HG02938 (cell line): ENCODE data around the gene SLC7A14.

ENCODE experiments used
- ATAC-seq: cut with Tn5 transposase; IDR thresholded peaks from one replicate; pipeline ENCODE4 v1.9.1; 2021; ENCODE audit warnings: mild to moderate bottlenecking, moderate library complexity; ENCODE audit not compliant: unreplicated experiment

SLC7A14 gene

DNA sequence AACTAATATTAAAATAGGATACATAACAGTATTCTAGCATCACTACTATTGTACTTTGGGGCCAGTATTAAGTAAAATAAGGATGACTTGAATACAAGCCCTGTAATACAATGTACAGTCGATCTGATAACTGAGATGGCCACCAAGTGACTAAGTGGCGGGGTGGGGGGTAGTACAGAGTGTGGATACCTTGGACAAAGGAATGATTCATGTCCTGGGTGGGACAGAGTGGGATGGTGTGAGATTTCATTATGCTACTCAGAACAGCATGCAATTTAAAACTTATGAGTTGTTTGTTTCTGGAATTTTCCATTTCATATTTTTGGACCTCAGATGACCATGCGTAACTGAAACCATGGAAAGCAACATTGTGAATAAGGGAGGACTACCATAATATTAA is 46.0 kb downstream of the SLC7A14 start:
- no peak for ATAC-seq

DNA sequence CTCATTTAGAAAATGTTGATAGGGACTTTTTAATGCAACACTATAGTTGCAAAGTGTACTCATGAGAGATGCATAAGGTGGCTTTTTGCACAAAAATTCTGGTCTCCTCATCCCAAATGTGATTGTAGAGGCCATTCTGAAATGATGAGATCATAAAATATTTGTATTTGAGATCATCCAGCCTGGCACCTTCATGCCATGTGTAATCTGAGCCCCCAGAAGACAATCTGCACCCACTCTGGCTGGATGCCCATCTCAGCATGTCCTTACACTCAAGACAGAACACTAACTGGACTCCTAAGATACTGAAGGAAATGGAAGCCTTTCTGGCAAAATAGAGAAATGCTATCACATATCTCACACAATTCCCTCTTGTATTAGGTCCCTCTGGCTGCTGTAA is 49.2 kb downstream of the SLC7A14 start:
- ATAC-seq: no peak

DNA sequence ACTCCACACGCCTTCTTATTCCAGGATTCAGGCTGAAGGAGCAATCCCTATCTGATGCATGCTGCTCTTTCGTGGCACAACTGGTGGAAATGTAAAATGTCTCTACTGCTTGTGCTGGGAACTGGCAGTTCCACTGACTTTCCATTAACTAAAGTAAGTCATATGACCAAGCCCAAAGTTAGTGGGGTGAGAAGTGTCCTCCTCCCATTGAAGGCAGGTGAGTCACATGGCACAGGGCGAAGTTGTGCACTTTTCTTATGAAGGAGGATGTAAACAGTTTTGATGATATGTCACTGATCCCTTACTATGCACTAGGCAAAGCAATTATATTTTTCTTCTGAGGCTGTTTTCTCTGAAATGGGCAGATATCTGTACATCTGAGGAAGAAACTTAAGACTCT is 51.6 kb downstream of the SLC7A14 start:
- ATAC-seq: no peak

DNA sequence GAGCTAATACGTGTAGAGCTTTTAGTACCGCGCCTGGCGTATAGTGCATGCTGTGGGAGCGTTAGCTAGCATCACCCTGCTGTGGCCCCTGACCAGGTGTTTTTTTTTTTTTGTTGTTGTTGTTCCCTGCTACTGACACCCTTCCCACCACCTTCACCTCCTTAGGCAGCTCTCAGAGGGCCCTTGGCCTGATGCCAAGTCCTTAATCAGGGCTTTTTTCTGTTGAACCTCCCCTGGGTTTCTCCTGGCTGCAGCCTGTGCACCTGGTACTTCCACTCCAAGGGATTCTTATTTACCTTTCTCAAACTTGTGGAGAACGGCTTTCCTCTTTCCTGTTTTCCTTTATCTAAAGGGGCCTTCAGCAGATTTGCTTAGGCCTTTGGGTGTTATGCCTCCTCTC is 53.3 kb downstream of the SLC7A14 start:
- ATAC-seq: no peak

DNA sequence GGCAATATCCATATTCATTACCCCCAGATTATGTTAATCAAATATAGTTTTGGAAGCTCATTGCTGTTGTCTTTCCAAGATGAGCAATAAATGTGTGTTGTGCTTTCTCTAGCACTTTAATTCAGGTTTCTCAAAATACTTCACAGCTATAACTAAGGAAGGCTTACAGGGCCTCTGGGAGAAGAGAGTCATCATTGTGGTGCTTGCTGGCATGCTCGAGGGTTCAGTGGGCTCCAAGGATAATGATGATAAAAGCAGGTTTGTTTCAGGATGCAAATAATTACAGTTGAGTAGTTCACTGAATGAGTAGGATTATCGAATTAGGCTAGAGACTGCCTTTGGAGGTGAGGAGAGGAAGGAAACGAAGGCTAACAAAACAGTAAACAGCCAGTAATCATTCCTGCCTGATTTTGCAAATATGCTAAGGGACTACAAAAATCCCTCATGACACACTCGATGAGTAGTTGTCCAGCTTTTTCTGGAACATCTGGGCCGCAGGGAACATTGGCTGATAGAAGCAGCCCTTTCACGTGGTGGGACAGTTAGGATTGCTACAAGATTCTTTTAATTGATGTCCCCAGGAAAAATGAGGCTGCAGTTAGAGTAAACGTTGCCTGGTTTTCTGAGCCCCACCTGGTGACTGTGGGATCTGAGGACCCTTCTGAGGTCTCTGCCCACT is 54.1 kb downstream of the SLC7A14 start:
- ATAC-seq: no peak

DNA sequence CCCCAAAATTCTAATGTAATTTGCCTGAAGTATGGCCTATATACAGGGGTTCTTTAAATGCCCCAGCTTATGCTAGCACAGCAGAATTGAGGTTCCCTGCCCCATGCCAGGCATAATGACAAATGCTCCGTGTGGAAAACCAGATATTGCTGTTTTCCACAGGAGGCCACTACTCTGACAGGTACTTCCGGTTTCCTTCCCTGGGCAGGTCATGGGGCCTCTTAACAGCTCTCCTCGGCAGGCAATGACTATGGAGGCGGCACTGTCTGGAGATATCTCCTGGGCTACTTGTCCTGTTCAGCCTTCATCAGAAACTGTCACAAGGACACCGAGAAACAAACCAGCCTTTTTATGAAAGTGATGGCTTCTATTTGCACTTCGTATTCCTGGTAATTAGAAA is 54.8 kb downstream of the SLC7A14 start:
- no peak for ATAC-seq

DNA sequence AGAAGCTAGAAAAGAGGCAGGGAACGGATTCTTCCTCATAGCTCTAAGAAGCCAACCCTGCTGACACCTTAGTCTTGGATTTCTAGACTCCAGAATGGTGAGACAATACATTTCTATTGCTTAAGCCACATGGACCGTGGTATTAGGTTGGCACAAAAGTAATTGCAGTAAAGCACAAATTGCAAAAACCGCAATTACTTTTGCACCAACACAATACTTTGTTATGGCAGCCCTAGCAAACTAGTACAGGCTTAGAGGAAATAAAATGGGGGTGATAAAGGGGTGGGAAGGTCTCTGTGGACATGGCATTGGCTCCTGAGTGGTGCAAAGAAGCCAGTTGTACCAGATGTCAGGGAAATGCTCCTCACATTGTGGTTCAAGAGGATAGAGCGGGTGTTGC is 56.0 kb downstream of the SLC7A14 start:
- ATAC-seq: no peak

DNA sequence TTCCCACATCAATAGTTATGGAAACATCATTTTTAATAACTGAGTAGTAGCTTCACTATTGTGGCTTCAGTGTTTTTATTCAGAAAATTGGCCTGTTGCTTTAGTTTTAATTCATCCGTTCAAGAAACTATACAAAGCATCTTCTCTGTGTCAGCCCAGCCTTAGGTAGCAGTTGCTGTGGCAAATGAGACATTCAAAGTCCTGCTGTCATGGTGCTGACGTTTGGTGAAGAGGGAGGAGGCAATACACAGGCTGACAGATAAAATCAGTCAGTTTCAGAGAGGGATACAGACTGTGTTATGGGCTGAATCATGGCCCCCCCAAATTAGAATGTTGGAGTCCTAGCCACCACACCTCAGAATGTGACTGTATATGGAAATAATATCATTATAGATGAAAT is 56.5 kb downstream of the SLC7A14 start:
- no peak for ATAC-seq

DNA sequence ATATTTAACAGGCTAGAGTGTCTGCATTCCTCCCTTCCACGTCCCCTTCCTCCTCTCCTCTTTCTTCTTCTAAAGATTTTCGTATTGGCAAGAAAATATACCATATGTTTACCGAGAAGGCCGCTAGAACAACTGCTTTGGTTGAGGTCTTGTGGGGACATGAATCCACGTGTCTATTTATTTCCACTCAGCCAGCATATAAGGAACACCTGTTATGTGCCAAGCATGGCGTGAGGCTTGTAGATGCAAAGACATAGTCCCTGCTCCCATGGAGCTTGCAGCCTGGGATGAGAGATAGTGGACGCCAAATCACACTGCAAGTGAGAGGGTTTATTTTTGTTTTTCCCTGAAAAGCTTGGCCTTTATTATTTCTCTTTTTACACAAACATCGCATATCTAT is 57.1 kb downstream of the SLC7A14 start:
- ATAC-seq: no peak

DNA sequence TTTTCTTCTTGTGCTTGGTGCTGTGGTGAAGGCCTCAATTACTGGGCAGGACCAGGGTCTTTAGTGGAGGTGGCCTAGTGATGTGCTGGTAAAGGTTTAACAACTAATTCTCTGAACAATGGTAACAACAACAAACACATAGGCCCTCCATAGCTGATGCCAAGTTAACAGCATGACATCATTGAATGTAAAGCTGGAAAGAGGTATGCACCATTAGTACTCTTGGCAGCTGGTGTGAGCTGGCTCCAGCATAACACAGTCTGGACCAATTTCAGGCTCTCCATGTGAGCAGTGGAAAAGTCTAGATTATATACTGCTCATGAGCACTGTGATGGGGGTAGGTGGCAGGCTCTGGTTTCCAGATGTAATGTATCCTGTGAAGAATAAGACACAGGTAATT is 61.8 kb downstream of the SLC7A14 start:
- ATAC-seq: no peak

DNA sequence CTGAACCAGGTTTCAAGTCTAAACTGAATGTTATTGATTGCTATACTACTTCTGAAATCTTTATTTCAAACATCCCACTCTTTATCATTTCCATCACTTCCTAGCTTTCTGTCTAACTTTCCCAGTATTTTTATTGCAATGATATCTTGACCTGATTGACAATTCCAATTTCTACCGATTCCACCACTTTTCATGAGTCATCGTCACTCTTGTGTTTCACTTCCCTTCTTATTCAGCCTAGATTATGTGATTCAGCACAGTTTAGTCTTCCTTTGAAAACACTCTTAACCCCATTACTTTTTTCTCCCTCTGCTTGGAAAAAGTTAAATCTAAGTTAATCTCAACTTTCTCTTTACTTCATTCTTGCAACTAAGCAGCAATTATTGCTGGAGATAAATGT is 62.6 kb downstream of the SLC7A14 start:
- no peak for ATAC-seq

DNA sequence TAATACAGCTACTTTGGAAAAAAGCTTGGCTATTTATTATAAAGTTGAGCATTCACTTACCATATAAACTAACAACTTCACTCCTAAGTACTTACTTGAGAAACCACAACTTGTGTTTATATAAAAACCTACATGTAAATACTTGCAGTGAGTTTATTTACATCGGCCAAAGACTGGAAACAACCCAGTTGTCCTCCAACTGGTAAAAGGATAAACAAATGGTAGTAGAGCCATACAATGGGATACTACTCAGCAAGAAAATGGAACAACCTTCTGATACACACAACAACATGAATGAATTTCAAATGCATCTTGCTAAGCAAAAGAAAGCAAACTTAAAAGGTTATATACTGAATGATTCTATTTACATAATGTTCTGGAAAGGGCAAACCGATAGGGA is 63.7 kb downstream of the SLC7A14 start:
- ATAC-seq: no peak

DNA sequence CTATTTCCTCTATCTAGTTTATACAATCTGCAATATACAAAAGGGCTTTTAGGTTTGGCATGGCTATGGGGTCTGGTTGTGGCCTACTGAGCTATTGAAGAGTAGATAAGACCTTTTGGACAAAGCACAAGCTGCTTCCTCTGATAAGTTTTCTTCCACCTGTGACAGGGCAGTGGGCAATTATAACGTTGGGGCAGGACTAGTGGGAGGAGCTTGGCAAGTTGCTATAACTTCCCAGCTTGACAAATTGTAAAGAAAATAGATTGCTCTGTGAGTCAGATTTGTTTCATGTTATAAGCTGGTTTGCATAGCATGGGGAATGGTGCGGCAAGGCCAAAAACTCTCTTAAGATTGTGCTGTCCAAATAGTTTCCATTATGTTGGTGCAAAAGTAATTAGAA is 64.9 kb downstream of the SLC7A14 start:
- ATAC-seq: no peak

DNA sequence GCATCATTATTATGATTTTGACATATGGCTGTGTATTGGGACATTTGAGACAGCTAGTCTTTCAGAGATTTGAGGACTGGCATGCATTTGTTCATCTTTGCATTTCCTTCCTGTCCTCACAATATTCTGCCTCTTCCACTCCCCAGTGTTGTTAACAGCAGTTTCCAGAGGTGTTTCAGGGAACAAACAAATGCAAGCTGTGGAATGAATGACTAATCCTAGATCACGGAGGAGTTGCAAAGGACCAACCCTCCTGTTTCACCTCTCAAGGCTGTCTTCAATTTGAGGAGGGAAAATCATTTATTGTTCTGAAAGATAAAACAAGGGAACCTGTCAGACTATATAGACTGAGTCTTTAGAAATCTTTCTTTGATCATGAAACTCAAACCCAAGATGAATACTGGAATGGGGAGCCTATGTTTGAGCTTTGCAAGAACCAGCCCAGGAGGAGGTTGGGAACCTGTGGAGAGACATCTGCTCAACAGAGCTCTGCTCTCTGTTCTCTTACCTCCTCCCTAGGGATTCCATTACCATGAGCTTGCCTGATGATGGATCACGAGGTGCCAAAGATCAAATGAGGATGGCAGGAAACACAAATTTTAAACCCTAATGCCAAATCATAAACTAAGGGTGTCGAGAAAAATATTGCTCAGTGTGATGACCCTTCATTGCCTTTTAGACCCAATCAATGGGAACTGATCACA is 68.5 kb downstream of the SLC7A14 start:
- ATAC-seq: no peak

DNA sequence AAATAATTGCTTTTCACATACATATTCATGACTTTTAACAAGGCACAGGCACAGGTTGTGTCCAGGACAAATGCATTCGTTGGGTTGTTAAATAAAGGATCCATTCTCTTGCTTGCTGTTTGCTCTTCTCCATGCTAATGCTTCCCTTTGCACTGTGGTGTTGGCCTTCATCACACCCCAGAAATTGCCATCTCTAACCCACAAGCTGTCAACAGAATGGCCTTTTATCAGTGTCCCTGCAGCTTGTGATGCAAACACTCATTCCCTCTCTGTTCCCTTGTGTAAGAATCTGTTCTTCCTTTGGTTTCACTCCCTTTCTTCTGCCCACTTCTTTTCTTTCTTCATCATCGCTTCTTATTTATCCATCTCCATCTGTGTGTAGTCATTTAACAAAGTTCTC is 72.2 kb downstream of the SLC7A14 start:
- ATAC-seq: no peak

DNA sequence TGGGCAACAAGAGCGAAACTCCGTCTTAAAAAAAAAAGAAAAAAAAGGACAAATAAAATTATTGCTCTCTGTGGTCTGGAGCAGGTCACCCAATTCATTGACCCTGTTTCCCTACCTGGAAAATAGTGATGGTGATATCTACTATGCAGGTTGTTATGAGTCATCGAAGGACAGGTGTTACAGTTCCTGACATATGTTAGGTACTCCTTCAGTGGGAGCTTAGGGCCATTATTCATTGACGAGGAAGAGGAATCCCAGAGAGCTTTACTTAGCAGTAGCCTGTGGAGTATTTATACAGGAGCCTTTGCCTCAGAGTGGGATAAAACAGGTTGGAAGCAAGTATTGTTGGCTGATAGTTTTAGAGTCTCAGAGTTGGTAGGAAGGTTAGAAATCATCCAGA is 74.5 kb downstream of the SLC7A14 start:
- ATAC-seq: no peak

DNA sequence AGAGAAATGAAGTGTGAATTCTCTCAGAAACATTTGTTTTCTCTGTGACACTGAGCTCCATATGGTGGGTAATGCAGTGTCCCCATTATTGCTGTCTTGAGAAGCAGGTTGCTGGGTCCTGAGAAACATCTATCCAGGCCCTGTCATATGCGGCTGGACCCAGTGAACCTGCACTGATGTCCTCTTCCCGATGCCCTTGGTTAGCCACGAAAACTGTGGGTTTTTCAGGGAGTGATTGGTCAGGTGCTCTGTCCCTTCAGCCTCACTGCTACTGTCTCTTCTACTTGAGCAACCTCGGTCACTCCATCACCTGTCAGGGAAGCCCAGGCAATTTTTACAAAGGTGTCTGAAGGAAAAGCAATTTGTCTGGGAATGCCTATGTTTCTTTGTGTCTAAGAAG is 77.0 kb downstream of the SLC7A14 start:
- no peak for ATAC-seq

DNA sequence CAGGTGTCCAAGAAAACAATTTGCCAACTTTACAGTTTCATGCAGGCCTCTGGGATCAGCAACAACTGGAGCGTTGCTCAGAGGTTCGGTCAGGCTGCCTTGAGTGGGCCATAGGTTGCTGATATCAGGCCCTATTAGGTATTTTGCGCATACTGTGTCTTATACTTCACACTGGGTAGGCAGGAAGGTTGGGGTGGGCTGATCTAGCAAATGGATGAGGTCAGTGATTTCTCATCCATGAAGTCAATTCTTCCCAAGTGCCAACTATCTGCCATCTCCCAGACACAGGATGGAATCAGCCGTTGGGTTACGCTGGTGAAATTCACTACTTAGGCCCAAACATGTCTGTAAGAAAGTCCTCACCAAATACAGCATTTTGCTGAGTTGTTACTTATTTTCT is 77.6 kb downstream of the SLC7A14 start:
- no peak for ATAC-seq

DNA sequence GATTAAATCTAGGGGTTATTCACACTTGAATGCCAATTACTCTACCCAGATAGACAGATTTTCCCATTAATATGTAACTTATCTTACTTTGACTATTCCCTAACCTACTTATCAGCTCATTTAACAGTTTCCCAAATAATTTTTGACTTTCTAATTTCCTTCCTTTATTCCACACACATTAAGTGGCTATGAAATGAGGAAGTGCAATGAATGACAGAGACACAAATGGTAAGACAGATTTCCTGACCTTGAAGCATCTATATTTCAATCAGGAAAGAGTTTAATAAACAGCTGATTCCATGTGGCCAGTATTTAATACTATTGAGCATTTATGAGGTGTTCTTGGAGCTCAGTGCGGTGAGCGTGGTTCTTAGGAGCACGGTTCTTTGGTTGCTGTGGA is 78.8 kb downstream of the SLC7A14 start:
- ATAC-seq: no peak

DNA sequence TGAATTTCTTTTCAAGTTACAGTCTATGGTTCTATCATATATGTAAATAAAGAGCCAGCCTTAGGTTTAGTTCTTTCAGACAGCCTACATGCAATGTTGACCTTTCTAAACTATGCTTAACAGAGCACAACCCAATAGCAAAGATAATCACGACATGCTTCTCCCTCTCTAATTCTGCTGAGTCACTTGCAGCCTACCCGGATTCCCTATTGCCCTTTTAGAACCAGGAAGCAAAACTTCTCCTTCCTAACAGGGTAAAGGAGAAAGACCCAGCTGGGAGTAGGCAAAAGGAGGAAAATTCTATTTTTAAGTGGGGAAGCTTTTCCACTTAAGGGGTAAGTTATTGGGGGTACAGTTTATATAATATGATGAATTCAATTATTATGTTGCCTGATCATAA is 79.3 kb downstream of the SLC7A14 start:
- no peak for ATAC-seq

DNA sequence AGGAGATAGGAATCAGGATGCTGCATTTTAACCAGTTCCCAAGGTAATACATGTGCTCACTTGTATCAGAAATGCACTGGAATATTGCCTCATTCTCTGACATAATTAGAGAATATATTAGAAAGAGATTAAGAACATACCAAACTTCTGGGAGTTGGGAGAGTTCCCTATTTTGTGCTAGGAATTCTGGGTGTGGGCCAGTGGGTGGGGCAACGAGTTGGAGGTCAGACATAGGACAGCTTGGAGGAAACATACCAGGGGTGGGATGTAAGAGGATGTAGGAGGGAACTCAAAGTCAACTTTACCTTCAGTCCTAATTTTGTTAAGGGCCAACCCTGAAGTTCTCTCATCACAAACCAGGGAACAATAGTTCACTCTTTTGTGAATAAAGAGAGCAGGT is 83.6 kb downstream of the SLC7A14 start:
- ATAC-seq: no peak

DNA sequence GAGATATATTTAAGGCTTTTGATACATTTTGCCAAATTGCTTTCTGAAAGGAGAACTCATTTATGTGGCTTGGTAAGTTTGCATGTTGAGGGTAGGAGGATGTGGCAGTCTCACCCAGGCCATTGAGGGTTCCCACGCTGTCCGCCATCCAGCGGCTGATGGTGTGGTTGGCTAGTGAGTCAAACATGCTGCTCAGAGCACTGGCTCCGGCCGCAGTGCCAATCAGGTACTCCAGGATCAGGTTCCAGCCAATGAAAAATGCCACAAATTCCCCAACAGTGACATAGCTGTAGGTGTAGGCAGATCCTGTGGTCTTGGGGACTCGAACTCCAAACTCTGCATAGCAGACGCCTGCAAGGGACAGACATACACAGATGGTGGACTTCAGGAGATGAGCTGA is 84.9 kb downstream of the SLC7A14 start:
- no peak for ATAC-seq

DNA sequence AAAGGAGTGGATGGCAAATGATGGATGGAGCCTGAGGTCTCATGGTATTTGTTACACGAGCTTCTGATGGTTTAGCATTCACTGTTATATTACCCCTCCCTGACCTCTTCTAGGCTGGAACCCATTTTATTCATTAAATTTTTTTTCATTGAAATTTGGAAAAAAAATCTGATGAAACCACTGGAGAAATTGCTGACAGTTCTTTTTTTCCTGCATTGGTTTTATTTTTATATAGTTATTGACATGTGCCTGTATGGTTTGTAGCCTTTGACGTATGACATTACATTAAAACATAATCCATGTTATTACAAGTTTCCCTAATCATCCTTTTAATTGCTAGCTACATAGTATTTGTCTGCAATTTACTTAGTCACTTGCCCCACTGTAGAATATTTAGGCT is 85.4 kb downstream of the SLC7A14 start:
- no peak for ATAC-seq
